C4-2B (cell line): Measurements from ENCODE around the gene PELI3.

ENCODE experiments used
- H3K27ac ChIP-seq: fragments of 450-650 bp; 2 replicates; pipeline ENCODE4 v1.5.1; 2017
- CTCF ChIP-seq: fragments of 450-650 bp; conservative IDR thresholded peaks from 2 replicates; pipeline ENCODE4 v1.5.1; 2017; ENCODE audit warnings: mild to moderate bottlenecking
- ZFX ChIP-seq: fragments of 450-650 bp; IDR thresholded peaks from 2 replicates; pipeline ENCODE4 v1.6.1; 2017

The PELI3 gene

DNA sequence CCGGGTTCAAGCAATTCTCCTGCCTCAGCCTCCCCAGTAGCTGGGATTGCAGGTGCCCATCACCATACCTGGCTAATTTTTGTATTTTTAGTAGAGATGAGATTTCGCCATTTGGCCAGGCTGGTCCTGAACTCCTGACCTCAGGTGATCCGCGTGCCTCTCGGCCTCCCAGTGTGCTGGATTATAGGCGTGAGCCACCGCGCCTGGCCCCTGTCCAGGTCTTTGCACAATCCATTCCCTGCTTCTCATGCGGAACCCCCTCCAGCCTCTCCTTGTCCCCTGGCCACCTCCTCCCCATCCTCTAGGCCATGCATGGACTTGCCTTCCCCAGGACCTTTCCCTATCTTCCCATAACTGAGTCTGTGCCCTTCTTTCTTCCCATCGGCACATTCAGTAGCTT is 22.3 kb downstream of the PELI3 start:
- H3K27ac ChIP-seq, result no peak overlapping the region
- TF ChIP-seq CTCF (no peak), ZFX (no peak)

DNA sequence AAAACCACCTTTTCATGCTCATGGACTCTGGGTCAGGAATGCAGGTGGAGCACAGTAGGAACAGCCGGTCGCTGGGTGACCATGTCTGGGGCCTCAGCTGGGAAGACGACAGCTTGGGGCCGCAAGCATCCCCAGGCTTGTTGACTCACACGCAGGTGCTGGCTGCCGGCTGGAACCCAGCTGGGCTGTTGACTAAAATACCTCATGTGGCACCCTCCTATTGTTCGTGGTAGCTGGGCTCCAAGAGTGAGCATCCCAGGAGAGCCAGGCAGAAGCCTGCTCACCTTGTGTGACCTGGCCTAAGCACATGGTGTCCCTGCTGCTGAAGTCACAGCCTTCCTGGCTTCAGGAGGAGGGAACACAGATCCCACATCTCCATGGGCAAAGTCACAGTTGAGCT is 22.9 kb downstream of the PELI3 start:
- H3K27ac ChIP-seq, result no peak overlapping the region
- TF ChIP-seq CTCF, result no peak
- TF ChIP-seq ZFX, result no peak

DNA sequence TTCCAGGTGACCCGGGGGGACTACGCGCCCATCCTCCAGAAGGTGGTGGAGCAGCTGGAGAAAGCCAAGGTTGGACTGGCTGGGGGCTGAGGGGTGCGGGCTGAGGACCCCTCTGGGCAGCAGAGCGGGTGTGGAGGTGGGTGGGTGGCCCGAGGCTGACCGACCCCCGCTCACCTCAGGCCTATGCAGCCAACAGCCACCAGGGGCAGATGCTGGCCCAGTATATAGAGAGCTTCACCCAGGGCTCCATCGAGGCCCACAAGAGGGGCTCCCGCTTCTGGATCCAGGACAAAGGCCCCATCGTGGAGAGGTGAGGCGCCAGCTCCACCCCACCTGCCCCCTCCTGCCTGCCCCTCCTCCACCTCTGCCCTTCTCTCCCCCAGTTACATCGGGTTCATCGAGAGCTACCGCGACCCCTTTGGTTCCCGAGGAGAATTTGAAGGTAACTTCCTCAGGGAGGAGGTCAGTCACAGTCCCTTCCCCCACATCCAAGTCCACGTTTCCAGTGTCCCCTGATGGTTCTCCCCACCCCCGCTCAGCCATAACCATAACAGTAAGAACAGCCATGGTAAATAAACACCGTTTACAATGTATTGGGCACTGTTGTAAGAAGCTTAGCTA is 24.7 kb downstream of the PELI3 start:
- no peak; the same call in 1 of the 2 replicates for TF ChIP-seq CTCF
- TF ChIP-seq ZFX, result no peak
- no peak overlapping the region for H3K27ac ChIP-seq

- no peak for TF ChIP-seq CTCF
- TF ChIP-seq ZFX, result no peak
- no peak overlapping the region for H3K27ac ChIP-seq
These were observed 25.6 kb downstream of the PELI3 start for GRCh38 chr11:66492161-66492865.

GRCh38 chr11:66493130-66493529 is 26.4 kb downstream of the PELI3 start:
- TF ChIP-seq ZFX, result no peak
- no peak for TF ChIP-seq CTCF
- H3K27ac ChIP-seq, result no peak overlapping the region

GRCh38 chr11:66494458-66494857 is 27.8 kb downstream of the PELI3 start:
- no peak for TF ChIP-seq ZFX
- TF ChIP-seq CTCF, result no peak
- H3K27ac ChIP-seq, result no peak overlapping the region

DNA sequence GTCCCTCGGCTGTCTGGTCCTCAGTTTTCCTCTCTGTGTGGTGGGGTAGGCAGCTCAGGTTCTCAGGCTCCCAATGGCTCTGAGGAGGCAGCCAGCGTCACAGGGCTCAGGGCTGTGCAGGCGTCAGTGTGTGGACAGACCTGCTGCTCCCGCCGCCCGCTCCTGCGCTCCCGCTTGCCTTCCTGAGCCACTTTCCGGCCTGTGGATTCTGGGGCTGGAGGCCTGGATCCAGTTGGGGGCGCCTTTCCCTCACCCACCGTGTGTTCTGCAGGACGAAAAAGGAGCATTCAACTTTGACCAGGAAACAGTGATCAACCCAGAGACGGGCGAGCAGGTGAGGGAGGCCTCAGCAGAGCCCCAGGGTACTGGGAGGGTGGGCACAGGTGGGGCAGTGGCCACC is 28.2 kb downstream of the PELI3 start:
- no peak overlapping the region for H3K27ac ChIP-seq

More for the DNA sequence above, 28.2 kb downstream of the PELI3 start:
- TF ChIP-seq CTCF (no peak), ZFX (no peak)
